Fibroblast of gingiva (primary cell): Measurements from ENCODE around the gene SFSWAP.
"Not testable (repeated sequence)": the region's sequence is repeated elsewhere in the genome, so short reads cannot be mapped to it uniquely, and the experiment has no call there.

Source experiments
- DNase-seq: peaks from one replicate; pipeline ENCODE4 v3.0.0-alpha.2; 2011; ENCODE audit warnings: low read depth

The SFSWAP gene

GRCh38 chr12:131736446-131737149 is 25.7 kb downstream of the SFSWAP start:
- no peak for DNase-seq

- DNase-seq, result no peak
Measured at GRCh38 chr12:131737150-131737827, 26.4 kb downstream of the SFSWAP start.

GRCh38 chr12:131738196-131738595 is 27.3 kb downstream of the SFSWAP start:
- no peak for DNase-seq

GRCh38 chr12:131740626-131741025 is 29.7 kb downstream of the SFSWAP start:
- no peak for DNase-seq

GRCh38 chr12:131742761-131743160 is 31.9 kb downstream of the SFSWAP start:
- not testable (repeated sequence) for DNase-seq

- DNase-seq, result not testable (repeated sequence)
Measured at GRCh38 chr12:131743410-131743809, 32.5 kb downstream of the SFSWAP start.

- not testable (repeated sequence) for DNase-seq
Measured at GRCh38 chr12:131743880-131744279, 33.0 kb downstream of the SFSWAP start.

- not testable (repeated sequence) for DNase-seq
Measured at GRCh38 chr12:131744675-131745074, 33.8 kb downstream of the SFSWAP start.

- DNase-seq, result no peak
Measured at GRCh38 chr12:131745706-131746105, 34.8 kb downstream of the SFSWAP start.

GRCh38 chr12:131747276-131748177 is 36.6 kb downstream of the SFSWAP start:
- DNase-seq, result no peak

- DNase-seq, result no peak
Measured at GRCh38 chr12:131749618-131750315, 38.9 kb downstream of the SFSWAP start.

- DNase-seq, result no peak
Measured at GRCh38 chr12:131751335-131751734, 40.4 kb downstream of the SFSWAP start.

- no peak for DNase-seq
Measured at GRCh38 chr12:131752451-131752850, 41.6 kb downstream of the SFSWAP start.

GRCh38 chr12:131753005-131753404 is 42.1 kb downstream of the SFSWAP start:
- DNase-seq, result no peak

GRCh38 chr12:131753757-131754156 is 42.9 kb downstream of the SFSWAP start:
- no peak for DNase-seq

- DNase-seq, result no peak
Measured at GRCh38 chr12:131754184-131754583, 43.3 kb downstream of the SFSWAP start.

- DNase-seq, result no peak
Measured at GRCh38 chr12:131755305-131756113, 44.6 kb downstream of the SFSWAP start.

GRCh38 chr12:131756441-131756840 is 45.6 kb downstream of the SFSWAP start:
- DNase-seq, result no peak

GRCh38 chr12:131757111-131757510 is 46.2 kb downstream of the SFSWAP start:
- DNase-seq, result no peak

GRCh38 chr12:131758016-131758739 is 47.3 kb downstream of the SFSWAP start:
- no peak for DNase-seq
